Measurements from ENCODE around the gene SAMD10. TPM values are rescaled to one million over a fixed set of nuclear protein-coding genes. Genes with fewer than 3 reads are reported as not detected.

Gene SAMD10
- polyA plus RNA-seq, 1 of the 3 experiments (the other 2 are of a cell fraction): 11.6 TPM

- H3K4me3 ChIP-seq (ENCODE audit: low read depth in 2 of 2, low read length in 1 of 2): peak overlapping the region; percentile 67 to 70
- H4K20me1 ChIP-seq (ENCODE audit: insufficient read depth): peaks cover 32% of the 10 kb centered on the region
- peaks cover 6 to 27% of the 10 kb centered on the region in 2 experiments; a peak in 1 of 4 replicates for H3K4me1 ChIP-seq (ENCODE audit: control insufficient read depth in 1 of 2, insufficient read depth in 2 of 2, low read depth in 1 of 2, low read length in 1 of 2)
- DNase-seq: no peak
- peak overlapping the region; percentile 62; the same call in 1 of the 2 replicates for H3K9ac ChIP-seq
- H3K4me2 ChIP-seq: peak overlapping the region; percentile 97
- peaks cover 8% of the 10 kb centered on the region for H3F3A ChIP-seq (replicated peaks; ENCODE audit: insufficient read depth)
- POLR2A ChIA-PET: interaction anchor here (1.4 to 1.5 kb wide), 2 partner anchors 23 to 24 kb away, joined by 3 to 4 read pairs; partner anchors contain the start of genes PRPF6 and SAMD10
- H3K9me3 ChIP-seq: no peaks in the 10 kb centered on the region
- TF ChIP-seq MXI1 (IDR thresholded peaks at IDR 0.05; ENCODE audit: low read depth, low read length) (no peak), SIN3A (IDR thresholded peaks at IDR 0.05; ENCODE audit: borderline replicate concordance, low read depth, low read length) (no peak), MAX (IDR thresholded peaks at IDR 0.05; ENCODE audit: low read depth) (no peak), POLR2AphosphoS5 (IDR thresholded peaks at IDR 0.05; ENCODE audit: low read depth, low read length) (0 out of 2 replicates have a peak, but pooled peaks have one; percentile 15)
- CTCF ChIA-PET: interaction anchor here (0.8 to 4.8 kb wide), 7 partner anchors 18 to 182 kb away, joined by 3 to 32 read pairs (median 5); partner anchors contain the start of genes PRPF6 and SAMD10
- H3K36me3 ChIP-seq (replicated peaks in 1 of 2; ENCODE audit: control insufficient read depth in 1 of 2, insufficient read depth in 2 of 2, low read length in 1 of 2): peaks cover 0 to 25% of the 10 kb centered on the region in 2 experiments
- H3K9me2 ChIP-seq: no peaks in the 10 kb centered on the region
- peaks cover 46% of the 10 kb centered on the region for H3K79me2 ChIP-seq (ENCODE audit: insufficient read depth)
- WGBS (ENCODE audit: low lambda C conversion rate): 2% methylated on average over 15 of the region's 15 CpGs
- H3K27me3 ChIP-seq (ENCODE audit: insufficient read depth): no peaks in the 10 kb centered on the region
- H3K27ac ChIP-seq (ENCODE audit: low read depth in 2 of 2, low read length in 1 of 2): peak overlapping the region; percentile 72 to 79
- peak overlapping the region; percentile 56; the same call in 1 of the 2 replicates for H2AFZ ChIP-seq (ENCODE audit: low read depth)
Observed at GRCh38 chr20:63956664-63957003, 22.8 kb downstream of the SAMD10 start.

- peak; percentile 95 for DNase-seq
- TF ChIP-seq EP300 (IDR thresholded peaks at IDR 0.05; ENCODE audit: borderline replicate concordance in 1 of 2, low read depth in 1 of 2, low read length in 1 of 2) (no peak), USF1 (IDR thresholded peaks at IDR 0.05; ENCODE audit: borderline replicate concordance, low read depth) (peak; percentile 86), ELF1 (IDR thresholded peaks at IDR 0.05) (peak; percentile 56; the same call in 1 of the 2 replicates), TEAD4 (IDR thresholded peaks at IDR 0.05; ENCODE audit: borderline replicate concordance, insufficient read depth) (no peak), MXI1 (IDR thresholded peaks at IDR 0.05; ENCODE audit: low read depth, low read length) (peak; percentile 97), FOXM1 (IDR thresholded peaks at IDR 0.05; ENCODE audit: low read depth) (no peak), USF2 (IDR thresholded peaks at IDR 0.05; ENCODE audit: borderline replicate concordance, low read depth, low read length) (peak; percentile 49; the same call in 1 of the 2 replicates), NFIC (IDR thresholded peaks at IDR 0.05; ENCODE audit: borderline replicate concordance) (no peak), RXRA (IDR thresholded peaks at IDR 0.05; ENCODE audit: borderline replicate concordance, low read depth) (no peak), GABPA (IDR thresholded peaks at IDR 0.05; ENCODE audit: low read depth) (peak; percentile 60), TCF12 (IDR thresholded peaks at IDR 0.05) (no peak; the same call in 1 of the 2 replicates), CHD2 (IDR thresholded peaks at IDR 0.05; ENCODE audit: low read length, partially characterized antibody) (peak; percentile 94), FOXJ3 (CRISPR knock-in tag; IDR thresholded peaks at IDR 0.05) (no peak), SMC3 (IDR thresholded peaks at IDR 0.05; ENCODE audit: low read depth, low read length) (no peak), REST (IDR thresholded peaks at IDR 0.05; ENCODE audit: low read depth, low read length) (no peak), RCOR1 (IDR thresholded peaks at IDR 0.05; ENCODE audit: low read length) (no peak), MEF2A (IDR thresholded peaks at IDR 0.05; ENCODE audit: borderline replicate concordance, low read depth) (no peak)
Observed at GRCh38 chr20:63955827-63956663, 23.4 kb downstream of the SAMD10 start, which contains the start of gene UCKL1. Gene UCKL1 (minus strand): TSS chr20:63956416. CDS start chr20:63956372, 44 bp downstream.

More at GRCh38 chr20:63955827-63956663, 23.4 kb downstream of the SAMD10 start, which contains the start of gene UCKL1:
- CTCF ChIA-PET: interaction anchor here (0.8 to 4.8 kb wide), 8 partner anchors 18 to 181 kb away, joined by 3 to 32 read pairs (median 5); partner anchors contain the start of genes PRPF6 and SAMD10
- no peaks in the 10 kb centered on the region for H3K9me2 ChIP-seq
- no peaks in the 10 kb centered on the region for H3K9me3 ChIP-seq
- peak within 1 kb of the TSS; percentile 59; the same call in 1 of the 2 replicates for H2AFZ ChIP-seq (ENCODE audit: low read depth)
- H3K9ac ChIP-seq: peak within 1 kb of the TSS; percentile 96
- WGBS (ENCODE audit: low lambda C conversion rate): 0% methylated on average over 2 of the region's 105 CpGs
- peaks cover 50% of the 10 kb centered on the region for H3K79me2 ChIP-seq (ENCODE audit: insufficient read depth)
- no peaks in the 10 kb centered on the region for H3K27me3 ChIP-seq (ENCODE audit: insufficient read depth)
- peak within 1 kb of the TSS; percentile 99 for H3K4me2 ChIP-seq
- peaks cover 8% of the 10 kb centered on the region for H3F3A ChIP-seq (replicated peaks; ENCODE audit: insufficient read depth)
- peaks cover 6 to 33% of the 10 kb centered on the region in 2 experiments; a peak in 1 of 4 replicates for H3K4me1 ChIP-seq (ENCODE audit: control insufficient read depth in 1 of 2, insufficient read depth in 2 of 2, low read depth in 1 of 2, low read length in 1 of 2)
- H3K36me3 ChIP-seq (replicated peaks in 1 of 2; ENCODE audit: control insufficient read depth in 1 of 2, insufficient read depth in 2 of 2, low read length in 1 of 2): peaks cover 0 to 19% of the 10 kb centered on the region in 2 experiments
- H3K4me3 ChIP-seq (ENCODE audit: low read depth in 2 of 2, low read length in 1 of 2): peak within 1 kb of the TSS; percentile 91 to 98
- H3K27ac ChIP-seq (ENCODE audit: low read depth in 2 of 2, low read length in 1 of 2): peak within 1 kb of the TSS; percentile 72 to 88
- POLR2A ChIA-PET: interaction anchor here (0.7 to 1.5 kb wide), 2 partner anchors 15 to 23 kb away, joined by 3 to 4 read pairs; partner anchors contain the start of gene SAMD10
- H4K20me1 ChIP-seq (ENCODE audit: insufficient read depth): peaks cover 38% of the 10 kb centered on the region
